Esophagus muscularis mucosa (tissue), 4 donors: Measurements from ENCODE around the gene RNGTT.

Experiments
- CTCF ChIP-seq, 3 experiments: fragments of 200-600 bp in 2 of 3; fragments of 450-650 bp in 1 of 3; sonication (generic) in 2 of 3; IDR thresholded peaks; one replicate each; pipeline ENCODE4 v1.5.1; 2017 to 2019; ENCODE audit warnings: antibody characterized with exemption in 3 of 3, mild to moderate bottlenecking in 2 of 3, moderate library complexity in 1 of 3
- EP300 ChIP-seq: sonication (generic); formaldehyde crosslinking; IDR thresholded peaks from one replicate; pipeline ENCODE4 v1.6.1; 2017; ENCODE audit warnings: antibody characterized with exemption
- POLR2A ChIP-seq: fragments of 450-650 bp; IDR thresholded peaks from one replicate; pipeline ENCODE4 v1.6.1; 2017; ENCODE audit warnings: antibody characterized with exemption, moderate library complexity, mild to moderate bottlenecking, low read depth

- no peak for TF ChIP-seq POLR2A
- no peak for TF ChIP-seq CTCF (IDR thresholded peaks at IDR 0.05)
- TF ChIP-seq EP300, result no peak
These were observed 177.9 kb downstream of the RNGTT start for GRCh38 chr6:88785478-88785877.
